SU-DHL-6 (cell line): ENCODE data around the gene REEP5.

ENCODE experiments used
- H2AFZ ChIP-seq: fragments of 200-600 bp; sonication (generic); 2 replicates; pipeline ENCODE4 v1.6.1; 2014; ENCODE audit warnings: low read depth, mild to moderate bottlenecking, moderate library complexity, mixed read lengths, antibody characterized with exemption, low read length; ENCODE audit not compliant: severe bottlenecking
- H3F3A ChIP-seq: fragments of 200-600 bp; shearing (Covaris generic); 2 replicates; pipeline ENCODE4 v1.6.0; 2016; ENCODE audit warnings: antibody characterized with exemption, mild to moderate bottlenecking; ENCODE audit not compliant: insufficient read depth
- H3K27ac ChIP-seq: fragments of 200-600 bp; sonication (generic); 2 replicates; pipeline ENCODE4 v1.5.1; 2016; ENCODE audit warnings: low read depth, mild to moderate bottlenecking, low read length, moderate library complexity, mixed read lengths
- H3K27me3 ChIP-seq: fragments of 200-600 bp; sonication (generic), shearing (Covaris generic); 2 replicates; pipeline ENCODE4 v1.6.0; 2014; ENCODE audit warnings: mild to moderate bottlenecking, low read length
- H3K36me3 ChIP-seq: fragments of 200-600 bp; sonication (generic); 2 replicates; pipeline ENCODE4 v1.6.1; 2014; ENCODE audit warnings: mild to moderate bottlenecking, low read length, mixed read lengths
- H3K4me2 ChIP-seq: fragments of 300-600, 200-600 bp; shearing (Covaris generic), sonication (generic); 2 replicates; pipeline ENCODE4 v1.6.0; 2014; ENCODE audit warnings: low read length, low read depth, mild to moderate bottlenecking; ENCODE audit not compliant: poor library complexity, severe bottlenecking
- H3K4me3 ChIP-seq: fragments of 200-600 bp; sonication (generic); 2 replicates; pipeline ENCODE4 v1.5.1; 2014; ENCODE audit warnings: antibody characterized with exemption, low read length, mild to moderate bottlenecking, mixed read lengths; ENCODE audit not compliant: insufficient read depth, poor library complexity, severe bottlenecking
- H3K79me2 ChIP-seq: fragments of 200-600 bp; sonication (generic); 2 replicates; pipeline ENCODE4 v1.6.1; 2014; ENCODE audit warnings: mild to moderate bottlenecking, low read length, moderate library complexity; ENCODE audit not compliant: insufficient read depth
- H3K9ac ChIP-seq: fragments of 200-600 bp; sonication (generic); 2 replicates; pipeline ENCODE4 v1.7.0; 2014; ENCODE audit warnings: mild to moderate bottlenecking, low read length
- H3K9me2 ChIP-seq: fragments of 200-600 bp; sonication (generic); replicated peaks from 2 replicates; pipeline ENCODE4 v1.6.1; 2014; ENCODE audit warnings: low read length; ENCODE audit not compliant: insufficient read depth
- H3K9me3 ChIP-seq: fragments of 200-600 bp; sonication (generic); 2 replicates; pipeline ENCODE4 v1.6.1; 2014; ENCODE audit warnings: low read length, mixed read lengths; ENCODE audit not compliant: insufficient read depth
- H4K20me1 ChIP-seq: fragments of 200-600 bp; sonication (generic); 2 replicates; pipeline ENCODE4 v1.6.1; 2014; ENCODE audit warnings: low read depth, mild to moderate bottlenecking, antibody characterized with exemption, low read length, moderate library complexity, mixed read lengths
- CTCF ChIP-seq: fragments of 200-600 bp; sonication (generic); IDR thresholded peaks from one replicate; pipeline ENCODE4 v1.5.1; 2017; ENCODE audit warnings: antibody characterized with exemption, mild to moderate bottlenecking, low read length, moderate library complexity; ENCODE audit not compliant: insufficient read depth, poor library complexity, severe bottlenecking
- EZH2phosphoT487 ChIP-seq: fragments of 200-600 bp; sonication (generic), shearing (Covaris generic); conservative IDR thresholded peaks from 2 replicates; pipeline ENCODE4 v1.6.1; 2018; ENCODE audit warnings: mild to moderate bottlenecking, antibody characterized with exemption, low read length, moderate library complexity, mixed read lengths

Gene REEP5

GRCh38 chr5:112956606-112957005, 34.6 kb upstream of the REEP5 start:
- TF ChIP-seq CTCF (no peak), EZH2phosphoT487 (no peak)
- H3K27me3 ChIP-seq, result no peaks in the 10 kb centered on the region
- H3K9me3 ChIP-seq, result no peaks in the 10 kb centered on the region
- H3K9ac ChIP-seq, result no peak overlapping the region
- no peaks in the 10 kb centered on the region for H3K79me2 ChIP-seq
- no peak overlapping the region for H3K4me3 ChIP-seq
- no peak overlapping the region for H3K27ac ChIP-seq
- H3K9me2 ChIP-seq, result no peaks in the 10 kb centered on the region
- H3K4me2 ChIP-seq, result no peak overlapping the region
- H2AFZ ChIP-seq, result no peak overlapping the region
- H3K36me3 ChIP-seq, result no peaks in the 10 kb centered on the region
- H4K20me1 ChIP-seq, result no peaks in the 10 kb centered on the region
- no peaks in the 10 kb centered on the region for H3F3A ChIP-seq

- no peaks in the 10 kb centered on the region for H3K9me2 ChIP-seq
- H4K20me1 ChIP-seq, result no peaks in the 10 kb centered on the region
- no peaks in the 10 kb centered on the region for H3K36me3 ChIP-seq
- no peak overlapping the region for H3K9ac ChIP-seq
- H2AFZ ChIP-seq, result no peak overlapping the region
- no peak overlapping the region for H3K4me3 ChIP-seq
- no peaks in the 10 kb centered on the region for H3K9me3 ChIP-seq
- H3K79me2 ChIP-seq, result no peaks in the 10 kb centered on the region
- no peak overlapping the region for H3K27ac ChIP-seq
- no peaks in the 10 kb centered on the region for H3K27me3 ChIP-seq
- TF ChIP-seq EZH2phosphoT487 (no peak), CTCF (no peak)
- H3K4me2 ChIP-seq, result no peak overlapping the region
- no peaks in the 10 kb centered on the region for H3F3A ChIP-seq
These were observed 29.2 kb upstream of the REEP5 start for GRCh38 chr5:112951124-112951702.

- no peaks in the 10 kb centered on the region for H3F3A ChIP-seq
- H3K36me3 ChIP-seq, result no peaks in the 10 kb centered on the region
- no peak overlapping the region for H3K4me3 ChIP-seq
- no peaks in the 10 kb centered on the region for H3K79me2 ChIP-seq
- H3K4me2 ChIP-seq, result no peak overlapping the region
- no peaks in the 10 kb centered on the region for H3K9me2 ChIP-seq
- H3K27me3 ChIP-seq, result no peaks in the 10 kb centered on the region
- H3K9me3 ChIP-seq, result no peaks in the 10 kb centered on the region
- TF ChIP-seq CTCF (no peak), EZH2phosphoT487 (no peak)
- H2AFZ ChIP-seq, result no peak overlapping the region
- H3K27ac ChIP-seq, result no peak overlapping the region
- no peaks in the 10 kb centered on the region for H4K20me1 ChIP-seq
- H3K9ac ChIP-seq, result no peak overlapping the region
These were observed 26.4 kb upstream of the REEP5 start for GRCh38 chr5:112948458-112948857.
